Measurements from ENCODE around the gene ZSCAN16.

- TF ChIP-seq, protein P1, sequence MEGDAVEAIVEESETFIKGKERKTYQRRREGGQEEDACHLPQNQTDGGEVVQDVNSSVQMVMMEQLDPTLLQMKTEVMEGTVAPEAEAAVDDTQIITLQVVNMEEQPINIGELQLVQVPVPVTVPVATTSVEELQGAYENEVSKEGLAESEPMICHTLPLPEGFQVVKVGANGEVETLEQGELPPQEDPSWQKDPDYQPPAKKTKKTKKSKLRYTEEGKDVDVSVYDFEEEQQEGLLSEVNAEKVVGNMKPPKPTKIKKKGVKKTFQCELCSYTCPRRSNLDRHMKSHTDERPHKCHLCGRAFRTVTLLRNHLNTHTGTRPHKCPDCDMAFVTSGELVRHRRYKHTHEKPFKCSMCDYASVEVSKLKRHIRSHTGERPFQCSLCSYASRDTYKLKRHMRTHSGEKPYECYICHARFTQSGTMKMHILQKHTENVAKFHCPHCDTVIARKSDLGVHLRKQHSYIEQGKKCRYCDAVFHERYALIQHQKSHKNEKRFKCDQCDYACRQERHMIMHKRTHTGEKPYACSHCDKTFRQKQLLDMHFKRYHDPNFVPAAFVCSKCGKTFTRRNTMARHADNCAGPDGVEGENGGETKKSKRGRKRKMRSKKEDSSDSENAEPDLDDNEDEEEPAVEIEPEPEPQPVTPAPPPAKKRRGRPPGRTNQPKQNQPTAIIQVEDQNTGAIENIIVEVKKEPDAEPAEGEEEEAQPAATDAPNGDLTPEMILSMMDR (conservative IDR thresholded peaks at IDR 0.05; ENCODE audit: low read depth in 2 of 2) = no peak; a peak in 1 of 4 replicates
- no peak for TF ChIP-seq EZH2 (IDR thresholded peaks at IDR 0.05; ENCODE audit: low read depth, unreplicated experiment)
- TF ChIP-seq REST (IDR thresholded peaks at IDR 0.05; ENCODE audit: unreplicated experiment) = no peak
- no peak for TF ChIP-seq POLR2AphosphoS5 (IDR thresholded peaks at IDR 0.05; ENCODE audit: low read depth)
- no peak for TF ChIP-seq EZH2phosphoT487 (IDR thresholded peaks at IDR 0.05; ENCODE audit: unreplicated experiment)
- no peak for TF ChIP-seq CREB1 (CRISPR knock-in tag; IDR thresholded peaks at IDR 0.05; ENCODE audit: low read depth)
- TF ChIP-seq, protein P2, sequence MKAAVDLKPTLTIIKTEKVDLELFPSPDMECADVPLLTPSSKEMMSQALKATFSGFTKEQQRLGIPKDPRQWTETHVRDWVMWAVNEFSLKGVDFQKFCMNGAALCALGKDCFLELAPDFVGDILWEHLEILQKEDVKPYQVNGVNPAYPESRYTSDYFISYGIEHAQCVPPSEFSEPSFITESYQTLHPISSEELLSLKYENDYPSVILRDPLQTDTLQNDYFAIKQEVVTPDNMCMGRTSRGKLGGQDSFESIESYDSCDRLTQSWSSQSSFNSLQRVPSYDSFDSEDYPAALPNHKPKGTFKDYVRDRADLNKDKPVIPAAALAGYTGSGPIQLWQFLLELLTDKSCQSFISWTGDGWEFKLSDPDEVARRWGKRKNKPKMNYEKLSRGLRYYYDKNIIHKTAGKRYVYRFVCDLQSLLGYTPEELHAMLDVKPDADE (IDR thresholded peaks at IDR 0.05) = no peak
- no peak for TF ChIP-seq JUNB (IDR thresholded peaks at IDR 0.05; ENCODE audit: unreplicated experiment)
- TF ChIP-seq ZNF331 (CRISPR knock-in tag; IDR thresholded peaks at IDR 0.05; ENCODE audit: low read depth) = no peak
Measured at GRCh38 chr6:28105245-28105639, 19.2 kb upstream of the ZSCAN16 start.
